Natural killer cell treated with Interleukin-12 subunit alpha and Interleukin-12 subunit beta and Interleukin-15 and Interleukin-18, amount 100 ng/mL, for 72 hours (primary cell): Measurements from ENCODE around the gene WWP2. TPM values are rescaled to one million over a fixed set of nuclear protein-coding genes. Genes with fewer than 3 reads are reported as not detected.
A peak's percentile ranks its signal among the peaks of the same experiment; 100 is the strongest.
"Not testable (repeated sequence)": the region's sequence is repeated elsewhere in the genome, so short reads cannot be mapped to it uniquely, and the experiment has no call there.

Experiments used
- ATAC-seq, 2 donors: fragments of 150-1000 bp; cut with Tn5 transposase in 1 of 2; sonication (Bioruptor Pico), chemical (Tn5 transposase) in 1 of 2; 2 replicates each; pipeline ENCODE4 v1.10.0; 2021
- DNase-seq: peaks from one replicate; pipeline ENCODE4 v3.0.0; 2022; ENCODE audit warnings: low spot score
- H3K27ac Mint-ChIP-seq, 2 donors: 1 replicate in 1 of 2; 2 replicates in 1 of 2; pipeline ENCODE4 v1.8.0; 2022; ENCODE audit warnings: mixed read lengths in 2 of 2, mild to moderate bottlenecking in 1 of 2, moderate library complexity in 1 of 2
- H3K27me3 Mint-ChIP-seq, 2 donors: 1 replicate in 1 of 2; 2 replicates in 1 of 2; pipeline ENCODE4 v1.8.0; 2022; ENCODE audit warnings: mixed read lengths in 2 of 2
- H3K36me3 Mint-ChIP-seq: one replicate; pipeline ENCODE4 v1.8.0; 2022; ENCODE audit warnings: mixed read lengths
- H3K4me1 Mint-ChIP-seq, 2 donors: 1 replicate in 1 of 2; 2 replicates in 1 of 2; pipeline ENCODE4 v1.8.0; 2022; ENCODE audit warnings: low read depth in 2 of 2, mixed read lengths in 2 of 2, mild to moderate bottlenecking in 1 of 2
- H3K4me3 Mint-ChIP-seq: one replicate; pipeline ENCODE4 v1.8.0; 2022; ENCODE audit warnings: mixed read lengths
- H3K9me3 Mint-ChIP-seq: 2 replicates; pipeline ENCODE4 v1.8.0; 2022; ENCODE audit warnings: mixed read lengths
- total RNA-seq, 2 donors: library from RNA; stranded (reverse); gene quantifications; one replicate each; pipeline ENCODE4 v1.2.3, GENCODE V29; 2022

Gene WWP2
- 10 to 100 TPM; 82.8 to 93.2 TPM for total RNA-seq

DNA sequence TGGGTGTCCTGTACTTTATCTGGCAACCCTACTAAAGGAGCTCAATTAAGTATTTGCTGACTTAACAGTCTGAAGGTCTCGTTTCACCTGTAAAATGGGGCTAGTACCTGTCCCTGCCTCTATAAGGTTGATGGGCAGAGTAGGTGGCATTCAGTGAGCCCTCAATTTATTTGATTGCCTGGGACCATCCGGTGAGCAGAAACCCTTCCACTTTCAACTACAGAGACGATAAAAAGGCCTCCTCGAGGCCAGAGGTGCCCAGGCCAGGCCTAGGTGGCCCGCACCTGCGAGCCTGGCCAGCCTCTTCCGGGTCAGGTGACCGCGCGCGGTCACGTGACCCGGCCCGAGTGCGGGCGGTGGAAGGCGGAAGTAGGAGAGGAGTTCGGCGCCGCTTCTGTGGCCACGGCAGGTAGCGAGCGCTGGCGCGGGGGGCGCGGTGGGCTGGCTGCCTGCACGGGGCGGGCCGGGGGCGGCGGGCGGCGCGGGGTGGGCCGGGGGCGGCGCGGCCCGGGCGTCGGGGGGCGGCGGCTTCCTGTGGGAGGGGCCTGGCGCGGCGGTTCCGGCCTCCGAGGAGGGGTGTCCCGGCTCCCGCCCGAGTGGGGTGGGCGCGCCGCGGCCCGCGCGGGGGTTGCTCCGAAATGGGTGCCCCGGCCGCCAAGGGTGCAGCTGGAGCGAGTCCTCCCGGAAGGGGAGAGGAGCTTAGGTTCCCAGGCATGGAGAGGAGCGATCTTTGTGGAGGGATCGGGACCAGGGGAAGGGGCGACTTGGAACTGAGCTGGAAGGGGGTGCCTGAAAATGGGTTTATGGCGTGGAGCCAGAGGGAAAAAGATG lies at the start of gene WWP2:
Gene WWP2 (plus strand): TSS at position 350 of the 831 bp plus-strand sequence. CDS start 24,679 bp downstream, outside the sequence.
- H3K4me1 Mint-ChIP-seq: peaks cover 21 to 25% of the 10 kb centered on the region in 2 donors
- no peaks in the 10 kb centered on the region for H3K27me3 Mint-ChIP-seq
- H3K36me3 Mint-ChIP-seq: no peaks in the 10 kb centered on the region
- peak within 1 kb of the TSS; percentile 91 to 96 for H3K27ac Mint-ChIP-seq
- DNase-seq: peak; percentile 79
- peak; percentile 92 to 93 for ATAC-seq
- peak within 1 kb of the TSS; percentile 84 for H3K4me3 Mint-ChIP-seq
- H3K9me3 Mint-ChIP-seq: no peaks in the 10 kb centered on the region

DNA sequence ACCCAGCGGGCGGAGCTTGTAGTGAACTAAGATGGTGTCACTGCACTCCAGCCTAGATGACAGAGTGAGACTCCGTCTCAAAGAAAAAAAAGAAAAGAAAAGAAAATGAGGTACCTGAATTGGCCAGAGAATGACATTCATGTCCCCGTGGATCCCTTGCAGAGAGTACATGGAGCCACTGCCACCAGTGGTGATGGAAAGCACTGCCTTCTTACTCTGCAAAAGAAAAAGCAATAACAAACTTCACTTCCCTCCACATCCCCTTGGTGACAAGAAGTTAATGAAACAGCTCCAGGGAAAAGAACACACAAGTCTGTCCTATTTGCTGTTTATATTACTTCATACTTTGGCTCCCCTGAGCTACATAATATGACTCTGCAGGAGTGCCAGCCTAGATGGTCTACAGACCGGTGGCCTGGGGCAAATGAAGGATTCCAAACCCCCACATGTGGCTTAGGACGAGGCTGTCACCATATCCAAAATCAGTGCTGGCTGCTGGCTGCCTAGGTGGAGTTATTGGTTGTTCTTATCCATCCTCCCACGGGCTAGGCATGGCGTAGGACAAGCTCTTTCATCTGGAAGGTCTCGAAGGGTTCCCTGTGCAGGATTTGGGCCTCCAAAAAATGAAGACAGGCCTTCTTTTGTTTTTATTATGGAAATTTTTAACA lies 49.1 kb upstream of the WWP2 start:
- Mint-ChIP-seq H3K27me3 (no peaks in the 10 kb centered on the region), H3K4me1 (peaks cover 0 to 4% of the 10 kb centered on the region in 2 donors), H3K4me3 (no peak overlapping the region), H3K36me3 (no peaks in the 10 kb centered on the region), H3K9me3 (no peaks in the 10 kb centered on the region), H3K27ac (no peak overlapping the region)
- DNase-seq (no peak), ATAC-seq (no peak)

DNA sequence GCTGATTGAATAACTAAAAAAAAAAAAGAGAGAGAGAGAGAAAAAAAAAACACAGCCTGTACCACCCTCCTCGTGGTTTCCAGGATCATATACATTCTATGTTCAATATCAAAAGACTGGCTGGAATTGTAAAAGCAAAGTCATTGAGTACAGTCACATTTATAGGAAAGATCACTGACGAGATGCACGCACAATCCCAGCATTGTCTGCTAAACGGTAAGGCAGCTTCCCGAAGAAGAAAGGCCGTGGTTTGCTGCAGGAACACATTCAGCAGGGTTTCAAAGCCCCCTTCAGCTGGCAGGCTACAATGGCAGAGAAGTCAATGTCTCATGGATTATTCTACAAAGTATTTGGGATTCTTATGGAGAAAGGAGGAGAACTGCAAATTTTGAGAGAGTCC lies 45.1 kb upstream of the WWP2 start:
- H3K9me3 Mint-ChIP-seq: no peaks in the 10 kb centered on the region
- no peak for ATAC-seq
- H3K4me1 Mint-ChIP-seq: no peaks in the 10 kb centered on the region
- H3K27me3 Mint-ChIP-seq: no peaks in the 10 kb centered on the region
- no peaks in the 10 kb centered on the region for H3K36me3 Mint-ChIP-seq
- no peak for DNase-seq
- peak overlapping the region in 1 of 2 donors; percentile 19 for H3K27ac Mint-ChIP-seq
- H3K4me3 Mint-ChIP-seq: no peak overlapping the region

- Mint-ChIP-seq H3K36me3 (no peaks in the 10 kb centered on the region), H3K27ac (no peak overlapping the region), H3K9me3 (no peaks in the 10 kb centered on the region), H3K4me1 (no peaks in the 10 kb centered on the region), H3K4me3 (no peak overlapping the region), H3K27me3 (no peaks in the 10 kb centered on the region)
- no peak for ATAC-seq
- no peak for DNase-seq
These were observed 43.9 kb upstream of the WWP2 start for GRCh38 chr16:69718111-69718764.

GRCh38 chr16:69720822-69721430 lies 41.2 kb upstream of the WWP2 start:
- H3K27me3 Mint-ChIP-seq: no peaks in the 10 kb centered on the region
- DNase-seq: no peak
- no peak for ATAC-seq
- H3K36me3 Mint-ChIP-seq: no peaks in the 10 kb centered on the region
- H3K4me1 Mint-ChIP-seq: peaks cover 4 to 11% of the 10 kb centered on the region in 2 donors
- no peak overlapping the region for H3K27ac Mint-ChIP-seq
- no peak overlapping the region for H3K4me3 Mint-ChIP-seq
- H3K9me3 Mint-ChIP-seq: no peaks in the 10 kb centered on the region

GRCh38 chr16:69721441-69721957 lies 40.6 kb upstream of the WWP2 start:
- Mint-ChIP-seq H3K4me3 (no peak overlapping the region), H3K36me3 (no peaks in the 10 kb centered on the region), H3K27me3 (no peaks in the 10 kb centered on the region), H3K4me1 (peaks cover 9 to 15% of the 10 kb centered on the region in 2 donors), H3K9me3 (no peaks in the 10 kb centered on the region), H3K27ac (no peak overlapping the region)
- DNase-seq: no peak
- ATAC-seq: no peak

GRCh38 chr16:69724414-69724873 lies 37.7 kb upstream of the WWP2 start:
- DNase-seq (no peak), ATAC-seq (no peak)
- peak overlapping the region; percentile 52 for H3K4me3 Mint-ChIP-seq
- H3K4me1 Mint-ChIP-seq: peaks cover 19 to 21% of the 10 kb centered on the region in 2 donors
- H3K27me3 Mint-ChIP-seq: no peaks in the 10 kb centered on the region
- H3K36me3 Mint-ChIP-seq: no peaks in the 10 kb centered on the region
- H3K9me3 Mint-ChIP-seq: no peaks in the 10 kb centered on the region
- H3K27ac Mint-ChIP-seq: peak overlapping the region in 1 of 2 donors; percentile 27

GRCh38 chr16:69724981-69725479 lies 37.1 kb upstream of the WWP2 start:
- no peaks in the 10 kb centered on the region for H3K9me3 Mint-ChIP-seq
- no peaks in the 10 kb centered on the region for H3K27me3 Mint-ChIP-seq
- ATAC-seq (no peak), DNase-seq (no peak)
- H3K4me3 Mint-ChIP-seq: peak overlapping the region; percentile 52
- H3K4me1 Mint-ChIP-seq: peaks cover 21 to 24% of the 10 kb centered on the region in 2 donors
- H3K36me3 Mint-ChIP-seq: no peaks in the 10 kb centered on the region
- peak overlapping the region in 1 of 2 donors; percentile 97 for H3K27ac Mint-ChIP-seq

DNA sequence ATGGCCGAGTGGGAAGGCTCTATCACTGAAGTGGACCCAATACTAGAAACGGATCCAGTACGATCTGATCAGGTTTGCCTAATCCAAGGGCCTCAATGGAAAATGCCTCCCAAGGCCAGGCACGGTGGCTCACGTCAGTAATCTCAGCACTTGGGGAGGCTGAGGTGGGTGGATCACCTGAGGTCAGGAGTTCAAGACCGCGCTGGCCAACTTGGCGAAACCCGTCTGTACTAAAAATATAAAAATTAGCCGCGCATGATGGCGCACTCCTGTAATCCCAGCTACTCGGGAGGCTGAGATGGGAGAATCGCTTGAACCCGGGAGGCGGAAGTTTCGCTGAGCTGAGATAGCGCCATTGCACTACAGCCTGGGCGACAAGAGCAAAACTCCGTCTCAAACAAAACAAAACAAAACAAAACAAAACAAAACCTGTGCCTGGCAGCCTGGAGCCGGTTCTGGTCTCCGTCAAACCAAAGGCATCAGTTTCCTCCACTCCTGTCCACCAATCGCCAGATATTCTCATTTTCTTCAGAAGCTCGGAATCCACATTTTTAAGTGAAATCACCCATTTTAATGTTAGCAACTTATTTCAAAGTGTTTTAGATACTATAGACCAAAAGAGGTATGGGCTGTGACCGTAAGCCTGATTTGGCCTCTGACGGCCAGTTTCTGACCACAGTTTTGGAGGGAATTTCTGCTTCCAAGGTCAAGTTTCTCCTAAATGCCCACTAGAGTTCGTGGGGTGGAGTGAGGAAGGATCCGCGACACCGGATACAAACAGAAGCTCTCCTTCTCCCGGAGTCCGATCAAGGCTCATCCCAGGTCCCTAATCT lies 36.4 kb upstream of the WWP2 start:
- Mint-ChIP-seq H3K27ac (peak overlapping the region; percentile 97 to 98), H3K36me3 (no peaks in the 10 kb centered on the region), H3K27me3 (no peaks in the 10 kb centered on the region), H3K4me1 (peaks cover 21 to 24% of the 10 kb centered on the region in 2 donors), H3K9me3 (no peaks in the 10 kb centered on the region), H3K4me3 (peak overlapping the region; percentile 98)
- no peak for DNase-seq
- ATAC-seq: no peak

DNA sequence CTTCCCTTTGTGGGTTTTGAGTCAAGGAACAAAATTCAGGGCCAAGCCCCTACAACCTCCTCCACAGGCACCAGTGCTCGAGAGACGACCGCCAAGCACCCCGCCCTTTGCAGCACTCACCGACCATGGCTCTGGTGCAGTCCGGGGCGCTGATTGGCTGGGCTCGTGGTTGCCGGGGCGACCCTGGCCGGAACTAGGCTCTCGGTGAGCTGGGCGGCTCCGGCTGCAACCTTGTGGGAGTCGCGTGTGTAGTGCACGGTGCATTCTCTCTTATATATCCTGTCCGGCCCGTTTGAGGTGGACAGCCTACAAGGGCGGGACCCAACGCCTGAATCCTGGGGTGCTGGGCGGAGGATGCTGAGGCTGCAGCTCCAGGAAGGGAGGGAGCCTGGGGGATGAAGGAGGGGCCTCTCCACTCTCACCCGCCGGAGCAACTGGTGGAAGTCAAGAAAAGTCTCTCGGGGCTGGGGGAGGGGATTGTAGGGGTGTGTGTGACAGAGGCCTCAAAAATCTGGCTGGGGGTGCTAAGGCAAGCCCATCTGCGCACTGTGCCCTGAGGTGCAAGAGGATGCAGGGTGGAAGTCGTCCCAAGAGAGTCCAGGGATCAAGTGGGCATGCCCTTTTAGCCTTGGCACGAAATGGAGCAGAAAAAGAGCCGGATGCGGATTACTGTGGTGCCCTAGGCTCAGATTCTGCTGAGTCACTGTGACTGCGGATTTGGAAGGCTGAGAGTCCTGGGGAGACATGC lies 35.6 kb upstream of the WWP2 start, which contains the start of gene NQO1:
Gene NQO1 (minus strand): TSS at position 248 of the 748 bp plus-strand sequence. CDS start 121 bp downstream, at position 127.
- Mint-ChIP-seq H3K9me3 (no peaks in the 10 kb centered on the region), H3K36me3 (no peaks in the 10 kb centered on the region), H3K27ac (peak within 1 kb of the TSS; percentile 97 to 98), H3K4me1 (peaks cover 21 to 24% of the 10 kb centered on the region in 2 donors), H3K4me3 (peak within 1 kb of the TSS; percentile 98), H3K27me3 (no peaks in the 10 kb centered on the region)
- DNase-seq (peak; percentile 92), ATAC-seq (peak; percentile 98 to 100)

- peak overlapping the region; percentile 98 for H3K4me3 Mint-ChIP-seq
- H3K36me3 Mint-ChIP-seq: no peaks in the 10 kb centered on the region
- no peaks in the 10 kb centered on the region for H3K27me3 Mint-ChIP-seq
- H3K27ac Mint-ChIP-seq: peak overlapping the region in 1 of 2 donors; percentile 97
- ATAC-seq (no peak), DNase-seq (no peak)
- no peaks in the 10 kb centered on the region for H3K9me3 Mint-ChIP-seq
- peaks cover 24% of the 10 kb centered on the region in 2 donors for H3K4me1 Mint-ChIP-seq
These were observed 34.2 kb upstream of the WWP2 start for GRCh38 chr16:69727916-69728270.

GRCh38 chr16:69729030-69729429 lies 33.1 kb upstream of the WWP2 start:
- DNase-seq, H3K27me3 Mint-ChIP-seq, H3K27ac Mint-ChIP-seq, H3K36me3 Mint-ChIP-seq, H3K4me3 Mint-ChIP-seq, ATAC-seq, H3K9me3 Mint-ChIP-seq: not testable (repeated sequence)
- H3K4me1 Mint-ChIP-seq: peaks cover 24% of the 10 kb centered on the region in 2 donors
